Measurements from ENCODE around the gene ZC3H12D.

The ZC3H12D gene

GRCh38 chr6:149483334-149483725 lies 1.5 kb downstream of the ZC3H12D start:
- no peak for DNase-seq (ENCODE audit: low read depth in 2 of 2)
- H3K4me3 ChIP-seq (replicated peaks in 1 of 2; ENCODE audit: low read depth in 2 of 2, low read length in 2 of 2) = no peak overlapping the region
- TF ChIP-seq CTCF (IDR thresholded peaks at IDR 0.05; ENCODE audit: low read depth, low read length) = no peak

GRCh38 chr6:149482545-149483333 lies 2.1 kb downstream of the ZC3H12D start:
- H3K4me3 ChIP-seq (replicated peaks in 1 of 2; ENCODE audit: low read depth in 2 of 2, low read length in 2 of 2) = no peak overlapping the region
- TF ChIP-seq CTCF (IDR thresholded peaks at IDR 0.05; ENCODE audit: low read depth, low read length) = no peak
- no peak for DNase-seq (ENCODE audit: low read depth in 2 of 2)

- DNase-seq (ENCODE audit: low read depth in 2 of 2) = no peak
- no peak overlapping the region for H3K4me3 ChIP-seq (replicated peaks in 1 of 2; ENCODE audit: low read depth in 2 of 2, low read length in 2 of 2)
- no peak for TF ChIP-seq CTCF (IDR thresholded peaks at IDR 0.05; ENCODE audit: low read depth, low read length)
These were observed 4.1 kb downstream of the ZC3H12D start for GRCh38 chr6:149480502-149481280.

- no peak overlapping the region for H3K4me3 ChIP-seq (replicated peaks in 1 of 2; ENCODE audit: low read depth in 2 of 2, low read length in 2 of 2)
- no peak for DNase-seq (ENCODE audit: low read depth in 2 of 2)
- TF ChIP-seq CTCF (IDR thresholded peaks at IDR 0.05; ENCODE audit: low read depth, low read length) = no peak
These were observed 6.0 kb downstream of the ZC3H12D start for GRCh38 chr6:149478631-149479314.

- DNase-seq (ENCODE audit: low read depth in 2 of 2) = no peak
- TF ChIP-seq CTCF (IDR thresholded peaks at IDR 0.05; ENCODE audit: low read depth, low read length) = no peak
- H3K4me3 ChIP-seq (replicated peaks in 1 of 2; ENCODE audit: low read depth in 2 of 2, low read length in 2 of 2) = no peak overlapping the region
These were observed 7.3 kb downstream of the ZC3H12D start for GRCh38 chr6:149477544-149477943.

GRCh38 chr6:149476789-149477455 lies 7.9 kb downstream of the ZC3H12D start:
- TF ChIP-seq CTCF (IDR thresholded peaks at IDR 0.05; ENCODE audit: low read depth, low read length) = no peak
- H3K4me3 ChIP-seq (replicated peaks in 1 of 2; ENCODE audit: low read depth in 2 of 2, low read length in 2 of 2) = no peak overlapping the region
- no peak for DNase-seq (ENCODE audit: low read depth in 2 of 2)
